HG03039 (cell line): ENCODE data around the gene MITF.

Experiments
- ATAC-seq: cut with Tn5 transposase; IDR thresholded peaks from one replicate; pipeline ENCODE4 v1.9.1; 2021; ENCODE audit warnings: mild to moderate bottlenecking, moderate library complexity; ENCODE audit not compliant: unreplicated experiment

MITF gene

DNA sequence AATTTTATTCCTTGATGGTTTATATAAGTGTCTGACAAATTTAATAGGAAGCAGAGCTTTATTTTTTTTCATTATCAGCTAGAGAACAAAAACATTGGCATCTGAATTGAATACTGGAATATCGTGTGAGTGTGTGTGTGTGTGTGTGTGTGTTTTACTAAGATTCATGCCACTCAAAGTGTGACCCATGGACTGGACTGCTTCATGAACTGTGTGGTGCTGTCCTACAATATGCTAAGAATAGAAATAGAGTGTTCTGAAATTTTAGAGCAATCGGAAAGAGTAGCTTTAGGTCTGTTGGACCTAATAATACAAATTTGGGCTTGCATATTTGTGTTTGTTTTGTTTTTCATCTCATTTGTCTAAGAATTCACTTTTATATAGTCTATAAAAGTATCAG is 89.6 kb downstream of the MITF start:
- no peak for ATAC-seq

DNA sequence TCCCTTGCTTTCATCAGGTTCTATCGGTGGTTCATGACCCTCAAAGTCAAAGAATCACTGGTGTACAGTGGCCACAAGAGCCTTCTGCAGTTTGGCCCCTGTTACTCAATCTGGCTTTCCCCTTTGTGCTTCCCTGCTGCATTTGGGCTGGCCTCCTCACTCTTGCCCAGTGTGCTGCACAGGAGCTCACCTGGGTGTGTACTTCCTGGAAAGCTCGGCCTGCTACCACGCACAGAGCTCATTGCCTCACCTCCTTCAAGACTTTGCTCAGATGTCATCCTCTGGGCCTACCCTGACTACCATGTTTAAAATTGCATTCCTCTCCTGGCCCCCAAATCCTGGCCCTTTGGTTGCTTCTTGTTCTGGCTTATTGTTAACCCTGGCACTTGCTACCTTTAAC is 90.9 kb downstream of the MITF start:
- ATAC-seq: no peak

DNA sequence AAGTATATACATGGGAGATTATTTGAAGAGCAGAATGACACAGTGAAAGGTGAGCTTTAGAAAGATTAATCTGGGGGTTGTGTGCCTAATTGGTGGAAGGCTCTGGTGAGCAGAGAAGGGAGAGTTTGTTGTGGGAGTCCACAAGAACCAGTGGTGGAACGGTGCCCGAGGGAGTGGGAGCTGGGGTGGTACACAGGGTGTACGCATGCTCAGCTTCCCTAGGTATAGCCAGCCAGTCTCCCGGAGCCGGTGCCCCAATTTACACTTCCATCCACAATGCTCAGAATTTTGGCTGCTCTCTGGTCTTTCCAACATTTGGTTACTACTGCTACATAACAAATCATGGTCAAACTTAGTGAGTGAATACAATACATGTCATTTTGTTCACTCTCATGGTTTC is 92.5 kb downstream of the MITF start:
- ATAC-seq: no peak

DNA sequence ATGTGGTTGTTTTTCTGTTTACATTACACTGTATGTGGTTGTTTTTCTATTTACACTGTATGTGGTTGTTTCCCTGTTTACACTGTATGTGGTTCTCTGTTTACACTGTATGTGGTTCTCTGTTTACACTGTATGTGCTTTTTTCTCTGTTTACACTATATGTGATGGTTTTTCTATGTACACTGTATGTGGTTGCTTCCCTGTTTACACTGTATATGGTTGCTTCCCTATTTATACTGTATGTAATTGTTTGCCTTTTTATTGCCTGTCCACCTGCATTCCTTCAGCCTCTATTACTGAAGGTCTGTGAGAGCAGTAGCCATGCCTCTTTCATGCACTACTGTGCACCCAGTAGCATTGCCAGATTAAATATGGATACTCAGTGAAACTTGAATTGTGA is 94.3 kb downstream of the MITF start:
- ATAC-seq: no peak

DNA sequence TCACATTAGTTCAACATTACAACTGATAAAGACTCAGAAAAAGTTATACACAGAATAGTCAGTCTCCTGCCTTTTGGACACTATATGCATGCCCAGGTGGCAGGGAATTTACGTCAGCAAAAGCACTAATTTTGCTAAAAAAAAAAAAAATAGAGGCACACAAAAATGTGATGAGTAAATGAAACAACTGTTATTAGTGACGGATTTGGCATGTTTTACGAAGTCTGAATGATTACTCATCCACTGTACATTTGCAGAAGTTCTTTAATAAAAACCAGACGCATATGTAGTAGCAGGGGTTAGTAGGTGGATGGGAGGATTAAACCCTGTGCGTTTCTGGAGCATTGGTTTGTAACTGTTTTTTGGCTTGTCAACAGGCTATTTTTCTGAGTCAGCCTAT is 99.0 kb downstream of the MITF start:
- ATAC-seq: no peak

DNA sequence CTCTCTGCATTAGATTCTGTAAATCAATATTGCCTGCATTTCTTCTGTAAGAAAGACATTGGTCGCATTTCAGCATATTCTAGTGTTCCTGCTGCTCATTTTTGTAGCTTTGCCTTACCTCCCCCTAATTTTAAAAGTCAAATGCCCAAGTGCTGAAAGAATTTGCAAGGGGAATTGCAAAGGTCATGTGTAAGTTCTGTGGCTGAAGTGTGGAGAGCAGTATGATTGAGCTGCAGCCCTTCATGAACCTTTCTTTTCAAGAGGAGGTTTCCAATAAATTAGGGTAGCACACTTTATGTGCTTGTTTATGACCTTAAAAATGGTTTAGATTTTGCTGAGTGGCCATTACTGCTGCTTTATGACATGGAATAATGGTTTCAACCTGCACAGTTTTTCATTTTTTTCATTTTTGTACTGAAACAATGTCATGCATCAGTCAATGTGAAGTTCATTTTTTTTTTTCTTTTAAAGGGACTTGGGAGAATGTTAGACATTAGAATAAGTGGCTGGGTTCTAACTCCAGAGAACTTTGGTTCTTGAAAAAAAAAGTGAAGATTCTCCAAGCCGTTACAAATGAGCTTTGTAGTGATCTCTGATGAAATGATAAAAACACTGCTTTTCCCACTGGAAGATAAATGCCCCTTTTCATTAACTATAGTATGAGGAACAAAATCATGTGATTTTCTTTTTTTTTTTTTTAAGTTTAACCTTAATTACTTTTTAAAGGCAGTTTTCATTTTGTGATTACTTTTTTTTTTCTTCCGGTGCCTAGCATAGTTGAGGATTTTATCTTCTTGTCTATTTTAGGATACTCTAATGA is 99.6 kb downstream of the MITF start:
- no peak for ATAC-seq

DNA sequence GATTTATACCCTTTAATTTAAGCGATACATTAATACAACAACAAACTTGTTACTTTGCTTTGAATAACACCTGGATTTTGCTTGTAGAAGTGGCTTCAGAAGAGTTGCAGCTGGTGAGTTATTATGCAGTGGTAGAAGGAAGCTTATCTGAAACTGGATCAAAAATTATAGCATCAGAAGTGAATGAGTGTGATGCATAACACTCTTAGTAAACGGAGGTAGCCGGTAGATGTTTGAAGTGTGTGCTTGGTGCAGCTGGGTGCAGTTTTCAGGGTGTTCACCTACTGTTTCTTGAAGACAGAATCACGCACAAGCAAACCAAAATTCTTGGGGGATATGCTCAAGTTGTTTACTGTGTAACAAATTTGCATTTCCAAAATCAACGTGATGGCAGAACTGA is 103.1 kb downstream of the MITF start:
- ATAC-seq: no peak

DNA sequence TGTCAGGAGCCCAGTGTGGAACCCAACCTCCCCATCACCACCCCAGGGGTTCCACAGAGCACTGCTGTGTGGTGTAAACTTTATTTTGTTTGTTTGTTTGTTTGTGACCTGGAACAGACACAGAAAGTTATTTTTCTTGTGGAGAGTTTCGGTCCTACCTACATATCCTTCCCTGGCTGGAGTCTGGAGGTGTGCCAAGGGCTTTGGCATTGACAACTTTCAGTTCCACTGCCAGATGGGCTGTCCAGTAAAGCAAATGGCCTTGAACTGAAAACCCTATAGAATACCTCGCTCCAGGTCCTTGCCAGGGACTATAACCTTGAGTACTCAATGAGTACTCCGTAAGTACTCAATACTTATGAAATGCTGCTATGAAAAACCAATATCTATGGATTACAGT is 103.5 kb downstream of the MITF start:
- ATAC-seq: no peak

DNA sequence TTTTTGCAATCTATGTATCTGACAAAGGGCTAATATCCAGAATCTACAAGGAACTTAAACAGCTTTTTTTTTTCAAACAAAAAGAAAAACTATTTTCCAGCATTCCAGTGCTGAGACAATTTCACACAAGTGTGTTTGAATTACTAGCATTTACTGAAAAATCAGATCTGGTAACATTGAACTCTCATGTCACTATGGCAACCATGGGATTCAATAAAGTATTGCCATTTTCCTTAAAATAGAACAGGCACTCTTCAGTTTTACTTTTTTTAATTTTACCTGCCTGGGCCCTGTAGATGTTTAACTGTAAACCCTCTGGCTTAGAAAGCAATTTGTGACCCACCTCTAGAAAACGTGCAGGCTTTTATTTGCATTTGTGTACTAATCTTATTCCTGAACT is 105.4 kb downstream of the MITF start:
- no peak for ATAC-seq

DNA sequence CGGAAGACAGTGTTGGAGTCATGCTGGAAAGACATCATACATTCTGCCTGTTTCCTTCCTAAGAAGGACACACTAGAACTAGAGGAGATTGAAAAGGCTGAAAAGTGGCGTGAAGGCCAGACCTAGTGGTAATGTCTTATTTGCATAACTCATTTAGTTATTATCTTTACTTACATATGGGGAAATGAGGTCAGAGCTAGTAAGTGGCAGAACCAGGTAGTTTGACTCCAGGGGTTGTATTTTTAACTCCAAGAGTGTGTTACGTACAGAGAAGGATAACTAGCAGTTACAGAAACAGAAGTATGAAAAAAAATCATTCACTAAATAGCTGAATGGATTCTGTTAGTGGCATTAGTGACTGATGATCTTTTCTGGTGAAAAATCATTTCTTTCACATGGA is 108.0 kb downstream of the MITF start:
- ATAC-seq: no peak

DNA sequence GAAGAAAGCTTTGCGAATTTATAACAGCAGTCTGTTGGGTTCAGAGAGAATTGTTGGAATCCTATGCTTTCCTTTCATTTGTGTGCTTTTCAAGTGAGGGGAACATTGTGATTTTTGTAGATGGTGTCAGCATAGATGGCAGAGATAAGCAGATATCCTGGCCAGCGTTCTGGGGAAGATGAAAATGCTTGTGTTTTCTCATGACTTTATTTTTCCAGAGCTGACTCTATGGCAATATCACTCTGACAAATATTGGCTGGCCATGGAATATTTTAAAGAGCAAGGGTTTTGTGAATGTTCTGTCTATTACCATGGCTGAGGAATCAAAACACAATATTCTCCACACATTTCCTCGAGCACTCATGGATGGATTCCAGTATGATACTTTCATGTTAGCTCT is 108.8 kb downstream of the MITF start:
- ATAC-seq: no peak

DNA sequence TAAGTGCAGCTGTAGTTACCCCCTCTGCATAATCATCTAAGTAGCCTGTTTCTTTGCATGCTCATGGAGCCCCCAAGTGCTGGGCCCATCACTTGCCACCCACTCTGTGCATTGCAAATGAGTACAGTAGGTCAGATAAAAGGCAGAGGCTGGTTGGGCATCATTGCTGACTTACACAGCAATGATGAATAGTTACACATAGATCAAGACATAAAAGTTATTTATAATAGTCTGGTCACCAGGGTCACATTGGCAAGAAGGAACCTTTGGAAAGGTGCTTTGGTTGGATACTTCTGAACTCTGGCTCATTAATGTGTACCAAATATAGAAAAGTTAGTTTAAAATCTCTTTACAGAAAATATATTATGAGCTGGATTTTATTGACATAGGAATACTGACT is 111.6 kb downstream of the MITF start:
- no peak for ATAC-seq

DNA sequence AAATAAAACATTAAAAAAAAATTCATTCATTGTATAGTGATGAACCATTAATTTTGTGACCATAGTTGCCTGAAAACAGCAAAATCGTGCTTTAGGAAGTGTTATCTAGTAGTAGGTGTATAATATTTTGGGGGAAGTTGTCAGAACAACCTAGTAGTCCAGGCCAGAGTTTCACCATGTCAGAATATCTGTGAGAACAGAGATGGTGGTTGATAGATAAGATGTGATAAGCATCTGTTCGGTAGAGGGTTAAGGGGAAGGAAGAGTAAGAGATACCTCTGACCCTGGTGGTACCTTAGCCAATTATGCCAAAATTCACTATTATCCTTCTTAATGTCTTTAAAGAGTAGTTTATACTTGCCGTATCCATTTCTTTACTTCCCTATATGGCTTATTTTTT is 113.8 kb downstream of the MITF start:
- ATAC-seq: no peak

DNA sequence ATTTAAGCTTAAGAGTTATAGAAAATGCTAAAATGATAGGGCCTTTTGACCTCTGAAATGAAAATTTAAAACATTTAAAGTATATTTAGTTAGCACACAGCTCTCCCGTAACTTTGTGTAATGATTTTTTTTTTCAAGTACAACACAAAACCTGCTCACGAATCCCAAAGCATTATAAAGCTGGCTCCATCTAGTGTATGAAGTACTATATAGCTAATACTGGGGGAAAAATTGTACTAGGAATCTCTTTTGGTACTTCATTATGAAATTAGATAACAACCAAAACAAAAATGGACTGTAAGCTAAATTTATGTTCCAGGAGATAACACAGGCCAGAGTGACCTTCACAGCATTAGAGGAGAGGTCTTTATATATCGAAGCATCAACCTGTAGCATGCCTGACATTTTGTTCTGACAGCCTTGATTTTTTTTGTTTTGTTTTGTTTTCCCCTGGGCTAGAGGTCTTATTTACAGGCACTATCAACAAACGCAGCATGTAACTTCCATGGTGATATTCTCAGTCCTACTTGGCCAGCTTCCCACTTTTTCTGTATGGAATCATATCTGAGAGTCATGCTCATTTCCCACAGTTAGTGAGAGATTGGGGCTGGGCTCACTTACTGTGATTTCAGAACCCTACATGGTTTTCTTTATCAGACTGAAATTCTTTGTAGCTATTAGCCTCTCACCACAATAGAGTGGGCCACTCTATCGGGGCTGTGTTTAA is 116.3 kb downstream of the MITF start:
- ATAC-seq: no peak

DNA sequence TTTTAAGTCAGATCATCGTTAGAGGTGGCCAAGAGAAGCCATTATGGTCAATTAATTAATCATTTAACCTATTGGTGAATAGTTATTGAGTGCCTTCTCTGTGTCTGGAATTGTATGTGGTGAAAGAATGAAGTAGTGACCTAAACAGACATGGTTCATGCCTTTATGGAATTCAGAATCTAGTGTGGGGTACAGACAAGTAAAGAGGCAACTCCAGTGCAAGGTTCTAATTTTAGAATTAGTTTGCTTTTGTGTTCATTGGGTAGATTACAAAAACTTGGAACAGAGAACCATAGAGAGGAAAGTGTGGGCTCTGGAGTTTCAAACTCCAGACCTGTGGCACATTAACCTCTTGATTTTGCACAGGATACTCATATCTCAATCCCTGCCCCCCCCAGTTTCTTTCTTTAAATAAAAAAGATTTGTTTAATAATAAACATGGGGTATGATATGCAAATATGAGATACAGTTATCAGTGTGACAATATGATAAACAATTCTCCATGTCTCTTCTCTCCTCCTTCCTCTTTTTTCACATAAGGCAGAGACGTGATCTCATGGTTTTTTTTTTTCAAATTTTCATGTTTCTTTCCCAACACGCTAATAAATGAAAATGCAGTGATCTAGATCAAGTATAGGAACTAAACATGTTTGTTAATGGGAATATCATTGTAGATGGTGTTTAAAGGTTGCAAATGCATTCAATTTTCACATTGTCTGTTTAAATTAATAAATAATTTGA is 117.9 kb downstream of the MITF start:
- no peak for ATAC-seq

DNA sequence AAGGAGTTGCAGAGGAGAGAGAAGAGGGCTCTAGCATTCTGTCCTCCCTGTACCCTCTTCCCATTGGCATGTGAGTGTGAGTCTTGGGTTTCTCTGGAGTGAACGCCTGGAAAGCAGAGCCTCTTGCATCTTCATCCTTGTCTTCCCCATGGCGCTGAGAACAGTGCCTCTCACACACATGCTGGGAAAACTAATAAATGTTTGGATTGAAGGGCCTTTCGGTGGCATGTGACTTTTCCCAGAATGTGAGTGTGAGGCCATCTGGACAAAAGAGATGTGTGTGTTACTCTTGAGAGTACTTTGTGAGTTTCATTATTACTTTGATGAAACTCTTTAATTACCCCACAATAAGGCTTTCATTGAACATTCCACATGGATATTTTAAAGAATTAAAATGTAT is 122.3 kb downstream of the MITF start:
- ATAC-seq: no peak

DNA sequence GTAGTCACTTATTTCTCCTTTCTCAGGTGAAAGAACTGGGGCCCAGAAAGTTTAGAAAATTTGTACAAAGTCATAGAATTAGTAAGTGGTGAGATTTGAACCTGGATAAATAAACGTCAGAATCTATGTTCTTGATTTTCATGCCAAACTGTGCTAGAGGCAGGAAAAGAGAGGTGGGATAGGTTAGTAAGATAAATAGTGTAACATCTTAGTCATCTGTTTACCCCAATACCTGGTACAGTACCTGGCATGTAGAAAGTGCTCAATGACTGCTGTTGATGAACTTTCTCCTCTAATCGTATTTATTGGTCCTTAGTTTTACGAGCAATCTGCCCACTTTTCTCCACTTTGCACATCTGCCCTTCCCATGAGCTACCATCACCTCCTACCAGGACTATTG is 124.9 kb downstream of the MITF start:
- ATAC-seq: no peak

DNA sequence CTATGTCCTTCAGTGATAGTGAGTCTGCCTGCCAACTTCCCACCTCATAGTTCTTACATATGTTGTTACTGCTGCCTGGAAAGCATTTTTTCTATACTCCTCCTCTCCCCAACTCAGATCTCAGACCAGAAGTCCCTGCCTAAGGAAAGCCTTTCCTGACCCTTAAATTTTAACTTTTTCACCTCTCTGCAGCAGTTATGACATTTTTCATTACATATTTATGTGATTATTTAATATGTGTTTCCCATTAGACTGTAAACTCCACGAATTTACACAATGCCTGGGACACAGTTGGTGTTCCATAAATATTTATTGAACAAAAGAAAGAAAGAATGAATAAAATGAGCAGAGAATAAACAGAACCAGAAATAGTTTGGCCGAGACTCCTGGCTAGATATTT is 125.5 kb downstream of the MITF start:
- no peak for ATAC-seq

DNA sequence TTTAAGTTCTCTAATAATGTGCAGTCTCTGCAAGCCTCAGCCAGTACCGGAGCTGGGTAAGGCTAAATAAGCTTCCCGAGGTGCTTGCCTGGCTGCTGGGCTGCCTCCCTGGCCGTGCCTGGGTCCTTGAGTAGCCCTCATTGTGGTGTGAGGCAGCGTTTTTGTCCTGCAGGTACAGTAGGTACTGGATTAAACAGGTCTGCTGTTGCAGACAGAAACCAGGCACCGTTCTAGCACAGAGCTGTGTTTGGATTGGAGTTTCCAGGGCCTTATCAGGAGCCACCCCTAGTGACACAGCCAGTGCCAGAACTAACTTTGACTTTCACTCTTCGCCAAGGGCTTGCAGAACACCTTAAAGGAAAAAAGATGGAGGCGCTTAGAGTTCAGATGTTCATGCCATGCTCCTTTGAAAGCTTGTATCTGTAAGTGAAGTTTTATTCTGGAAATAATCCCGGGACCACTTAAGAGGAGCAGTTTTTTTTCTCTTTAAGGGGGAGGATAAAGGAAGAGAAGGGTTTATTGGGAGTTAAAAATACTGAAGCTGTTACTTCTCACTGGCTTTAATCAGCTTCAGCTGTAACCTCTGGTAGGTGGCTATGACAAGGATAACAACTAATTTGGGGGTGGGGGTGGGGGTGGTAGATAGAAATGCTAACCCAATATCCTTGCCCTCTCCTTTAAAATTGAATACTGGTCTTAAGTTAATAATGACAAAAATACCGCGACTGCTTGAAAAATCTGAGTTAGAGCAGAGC is 126.8 kb downstream of the MITF start:
- ATAC-seq: no peak

DNA sequence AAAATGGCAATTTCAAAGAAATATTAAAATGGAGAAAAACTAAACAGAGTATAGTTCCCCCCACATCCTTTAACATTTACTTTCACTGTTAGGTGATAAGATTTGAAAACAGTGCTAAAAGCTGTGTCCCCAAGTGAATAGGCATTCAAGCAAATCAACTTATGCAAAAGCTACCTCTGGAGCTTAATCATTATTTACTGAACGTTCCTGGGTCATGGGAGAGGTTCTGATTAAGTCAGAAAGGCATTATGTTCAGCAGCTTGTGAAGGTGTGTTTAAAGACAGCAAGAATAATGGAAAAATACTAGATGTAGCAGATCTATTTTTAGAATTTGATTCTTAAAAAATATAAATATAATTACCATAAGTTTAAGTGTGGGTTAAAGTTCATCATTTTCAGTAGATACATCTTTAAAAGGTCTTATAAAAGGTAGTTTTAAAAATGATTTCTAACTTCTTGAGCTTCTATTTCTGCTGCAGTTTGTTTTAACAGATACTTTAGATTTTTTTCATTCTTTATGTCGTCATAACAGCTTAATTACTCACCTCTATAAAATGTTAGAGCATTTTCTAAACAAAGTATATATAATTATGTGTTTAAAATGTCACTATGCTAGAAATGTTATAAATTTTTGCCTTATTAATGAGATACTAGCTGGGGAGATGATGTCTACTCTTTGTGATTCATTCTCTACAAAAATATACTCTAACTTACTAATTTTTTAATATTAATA is 127.9 kb downstream of the MITF start:
- no peak for ATAC-seq
